Osteocyte (in vitro differentiated cells): Measurements from ENCODE around the gene PARN. TPM values are rescaled to one million over a fixed set of nuclear protein-coding genes. Genes with fewer than 3 reads are reported as not detected.

ENCODE experiments used
- DNase-seq: peaks from one replicate; pipeline ENCODE4 v3.0.0; 2021; ENCODE audit warnings: mixed read lengths; ENCODE audit not compliant: unreplicated experiment; ENCODE audit errors: extremely low spot score
- H3K27ac Mint-ChIP-seq: one replicate; pipeline ENCODE4 v1.8.0; 2021; ENCODE audit warnings: mild to moderate bottlenecking, mixed read lengths; ENCODE audit not compliant: unreplicated experiment
- H3K27me3 Mint-ChIP-seq: one replicate; pipeline ENCODE4 v1.8.0; 2021; ENCODE audit warnings: mixed read lengths; ENCODE audit not compliant: unreplicated experiment
- H3K36me3 Mint-ChIP-seq: one replicate; pipeline ENCODE4 v1.8.0; 2021; ENCODE audit warnings: mixed read lengths; ENCODE audit not compliant: unreplicated experiment
- H3K4me1 Mint-ChIP-seq: one replicate; pipeline ENCODE4 v1.8.0; 2021; ENCODE audit warnings: mixed read lengths; ENCODE audit not compliant: unreplicated experiment
- H3K4me3 Mint-ChIP-seq: one replicate; pipeline ENCODE4 v1.8.0; 2021; ENCODE audit warnings: mild to moderate bottlenecking, moderate library complexity, mixed read lengths; ENCODE audit not compliant: unreplicated experiment
- H3K9me3 Mint-ChIP-seq: one replicate; pipeline ENCODE4 v1.8.0; 2021; ENCODE audit warnings: mixed read lengths; ENCODE audit not compliant: unreplicated experiment
- long read RNA-seq: library from polyadenylated mRNA; unstranded; transcript quantifications from one replicate; pipeline ENCODE4 v2.0.0, GENCODE V29; 2021
- total RNA-seq: library from RNA; stranded (reverse); gene quantifications from 2 replicates; pipeline ENCODE4 v1.2.1, GENCODE V29; 2021
- TF ChIP-seq, protein P1 (sequence below): fragments of 200-600 bp; sonication (generic); IDR thresholded peaks from 2 replicates; pipeline ENCODE4 v1.5.0; 2021; ENCODE audit warnings: antibody characterized with exemption, mild to moderate bottlenecking, moderate library complexity

Gene PARN, protein sequence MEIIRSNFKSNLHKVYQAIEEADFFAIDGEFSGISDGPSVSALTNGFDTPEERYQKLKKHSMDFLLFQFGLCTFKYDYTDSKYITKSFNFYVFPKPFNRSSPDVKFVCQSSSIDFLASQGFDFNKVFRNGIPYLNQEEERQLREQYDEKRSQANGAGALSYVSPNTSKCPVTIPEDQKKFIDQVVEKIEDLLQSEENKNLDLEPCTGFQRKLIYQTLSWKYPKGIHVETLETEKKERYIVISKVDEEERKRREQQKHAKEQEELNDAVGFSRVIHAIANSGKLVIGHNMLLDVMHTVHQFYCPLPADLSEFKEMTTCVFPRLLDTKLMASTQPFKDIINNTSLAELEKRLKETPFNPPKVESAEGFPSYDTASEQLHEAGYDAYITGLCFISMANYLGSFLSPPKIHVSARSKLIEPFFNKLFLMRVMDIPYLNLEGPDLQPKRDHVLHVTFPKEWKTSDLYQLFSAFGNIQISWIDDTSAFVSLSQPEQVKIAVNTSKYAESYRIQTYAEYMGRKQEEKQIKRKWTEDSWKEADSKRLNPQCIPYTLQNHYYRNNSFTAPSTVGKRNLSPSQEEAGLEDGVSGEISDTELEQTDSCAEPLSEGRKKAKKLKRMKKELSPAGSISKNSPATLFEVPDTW
- 34.2 and 36.8 TPM in 2 replicates for total RNA-seq
- long read RNA-seq, transcript PARN-203 (24 exons, 3,078 nt): major isoform, 160 of 272 reads
- long read RNA-seq, transcript PARN-201 (24 exons, 2,100 nt): minor isoform, 15 of 272 reads
- long read RNA-seq, partial matches to known transcripts: 52 of 272 reads
- long read RNA-seq, other reads (novel, unspliced or antisense): 45 of 272 reads

DNA sequence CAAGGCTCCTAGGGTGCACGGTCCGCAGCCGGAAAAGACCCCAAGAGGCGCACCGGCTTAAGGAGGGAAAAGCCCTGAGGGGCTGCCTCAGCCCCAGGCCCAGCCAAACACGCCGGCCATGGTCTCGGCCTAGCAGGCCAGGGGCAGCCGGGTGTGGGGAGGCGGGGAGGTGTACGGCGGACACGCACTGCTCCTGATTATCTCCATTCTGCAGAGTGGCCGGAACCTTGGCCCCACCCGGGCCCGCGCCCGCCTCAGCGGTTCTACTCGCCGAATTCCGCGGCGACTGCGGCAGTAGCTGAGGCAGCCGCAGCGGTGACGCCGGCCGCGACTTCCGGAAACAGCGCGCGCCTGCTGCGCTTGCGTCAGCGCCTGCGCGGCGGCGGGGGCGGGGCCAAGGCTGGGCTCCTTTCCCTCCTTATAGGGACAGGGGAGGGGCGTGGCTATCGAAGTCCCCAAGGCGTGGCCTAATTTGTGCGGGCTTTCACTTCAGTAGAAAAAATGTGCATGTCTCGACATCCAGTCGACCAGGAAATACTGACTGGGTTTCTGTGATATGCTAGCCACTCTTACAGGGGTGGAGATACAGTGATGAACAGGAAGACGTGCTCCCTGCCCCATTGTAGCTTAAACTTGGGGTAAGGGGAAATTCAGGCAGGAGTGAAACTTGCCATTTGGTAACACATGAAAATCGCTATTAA lies at the start of gene PARN:
Gene PARN (minus strand): TSS at position 342 of the 701 bp plus-strand sequence. CDS start 135 bp downstream, at position 207.
- Mint-ChIP-seq H3K27ac (peak within 1 kb of the TSS; percentile 97), H3K36me3 (peaks cover 16% of the 10 kb centered on the region), H3K4me3 (peak within 1 kb of the TSS; percentile 83), H3K4me1 (peaks cover 33% of the 10 kb centered on the region), H3K9me3 (no peaks in the 10 kb centered on the region), H3K27me3 (no peaks in the 10 kb centered on the region)
- TF ChIP-seq, protein P1, sequence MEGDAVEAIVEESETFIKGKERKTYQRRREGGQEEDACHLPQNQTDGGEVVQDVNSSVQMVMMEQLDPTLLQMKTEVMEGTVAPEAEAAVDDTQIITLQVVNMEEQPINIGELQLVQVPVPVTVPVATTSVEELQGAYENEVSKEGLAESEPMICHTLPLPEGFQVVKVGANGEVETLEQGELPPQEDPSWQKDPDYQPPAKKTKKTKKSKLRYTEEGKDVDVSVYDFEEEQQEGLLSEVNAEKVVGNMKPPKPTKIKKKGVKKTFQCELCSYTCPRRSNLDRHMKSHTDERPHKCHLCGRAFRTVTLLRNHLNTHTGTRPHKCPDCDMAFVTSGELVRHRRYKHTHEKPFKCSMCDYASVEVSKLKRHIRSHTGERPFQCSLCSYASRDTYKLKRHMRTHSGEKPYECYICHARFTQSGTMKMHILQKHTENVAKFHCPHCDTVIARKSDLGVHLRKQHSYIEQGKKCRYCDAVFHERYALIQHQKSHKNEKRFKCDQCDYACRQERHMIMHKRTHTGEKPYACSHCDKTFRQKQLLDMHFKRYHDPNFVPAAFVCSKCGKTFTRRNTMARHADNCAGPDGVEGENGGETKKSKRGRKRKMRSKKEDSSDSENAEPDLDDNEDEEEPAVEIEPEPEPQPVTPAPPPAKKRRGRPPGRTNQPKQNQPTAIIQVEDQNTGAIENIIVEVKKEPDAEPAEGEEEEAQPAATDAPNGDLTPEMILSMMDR: no peak
- peak; percentile 99 for DNase-seq

DNA sequence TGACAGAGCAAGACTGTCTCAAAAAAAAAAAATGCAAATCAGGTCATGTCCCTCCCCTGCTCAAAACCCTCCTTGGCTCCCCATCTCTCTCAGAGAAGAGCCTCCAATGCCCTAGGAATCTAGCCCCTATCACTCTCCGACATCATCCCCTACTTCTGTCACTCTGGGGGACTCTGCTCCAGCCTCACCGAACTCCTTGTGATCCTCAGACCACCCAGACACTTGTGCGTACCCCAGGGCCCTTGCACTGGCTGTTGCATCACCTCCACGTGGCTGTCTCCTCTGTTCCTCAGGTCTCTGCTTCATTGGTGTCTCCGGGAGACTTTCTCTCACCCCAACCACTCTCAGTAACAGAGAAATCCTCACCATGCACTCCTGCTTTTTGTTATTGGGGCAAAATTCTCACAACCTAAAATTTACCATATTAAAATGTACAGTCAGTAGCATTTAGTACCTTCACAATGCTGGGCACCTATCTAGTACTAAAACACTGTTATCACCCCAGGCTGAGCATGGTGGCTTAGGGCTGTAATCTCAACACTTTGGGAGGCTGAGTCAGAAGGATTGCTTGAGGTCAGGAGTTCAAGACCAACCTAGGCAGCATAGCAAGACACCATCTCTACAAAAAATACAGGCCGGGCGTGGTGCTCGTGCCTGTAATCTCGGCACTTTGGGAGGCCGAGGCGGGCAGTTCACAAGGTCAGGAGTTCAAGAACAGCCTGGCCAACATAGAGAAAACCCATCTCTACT lies 48.9 kb upstream of the PARN start:
- H3K27me3 Mint-ChIP-seq: peaks cover 3% of the 10 kb centered on the region

DNA sequence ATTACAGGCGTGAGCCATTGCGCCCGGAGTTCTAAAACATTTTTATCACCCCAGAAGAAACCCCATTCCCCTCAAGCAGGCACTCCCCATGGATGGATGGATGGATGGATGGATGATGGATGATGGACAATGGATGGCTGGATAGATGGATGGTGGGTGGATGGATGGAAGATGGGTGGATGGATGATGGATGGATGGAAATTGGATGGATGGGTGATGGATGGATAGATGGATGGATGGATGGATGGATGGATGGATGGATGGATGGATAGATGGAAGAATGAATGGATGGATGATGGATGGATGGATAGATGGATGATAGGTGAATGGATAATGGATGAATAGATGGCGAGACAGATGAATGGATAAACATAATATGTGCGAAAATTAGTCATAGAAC lies 47.6 kb upstream of the PARN start:
- peaks cover 5% of the 10 kb centered on the region for H3K27me3 Mint-ChIP-seq
- H3K9me3 Mint-ChIP-seq: no peaks in the 10 kb centered on the region
- TF ChIP-seq, protein P1: no peak
- H3K36me3 Mint-ChIP-seq: no peaks in the 10 kb centered on the region
- H3K4me3 Mint-ChIP-seq: no peak overlapping the region
- no peak for DNase-seq
- H3K27ac Mint-ChIP-seq: no peak overlapping the region
- H3K4me1 Mint-ChIP-seq: no peaks in the 10 kb centered on the region

More for the DNA sequence above, 48.9 kb upstream of the PARN start:
- Mint-ChIP-seq H3K36me3 (no peaks in the 10 kb centered on the region), H3K27ac (no peak overlapping the region), H3K9me3 (no peaks in the 10 kb centered on the region), H3K4me1 (no peaks in the 10 kb centered on the region), H3K4me3 (no peak overlapping the region)
- TF ChIP-seq, protein P1: no peak
- no peak for DNase-seq

DNA sequence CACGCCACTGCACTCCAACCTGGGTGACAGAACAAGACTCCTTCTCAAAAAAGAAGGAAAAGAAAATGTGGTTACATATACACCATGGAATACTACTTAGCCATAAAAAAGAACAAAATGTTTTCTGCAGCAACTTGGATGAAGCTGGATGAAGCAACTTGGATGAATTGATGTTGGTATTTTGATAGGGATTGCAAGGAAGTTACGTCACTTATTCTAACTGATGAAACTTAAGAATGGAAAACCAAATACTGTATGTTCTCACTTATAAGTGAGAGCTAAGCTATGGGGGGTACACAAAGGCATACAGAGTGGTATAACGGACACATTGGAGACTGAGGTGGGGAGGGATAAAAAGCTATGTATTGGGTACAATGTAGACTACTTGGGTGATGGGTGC lies 46.6 kb upstream of the PARN start:
- H3K4me1 Mint-ChIP-seq: no peaks in the 10 kb centered on the region
- no peaks in the 10 kb centered on the region for H3K36me3 Mint-ChIP-seq
- H3K9me3 Mint-ChIP-seq: no peaks in the 10 kb centered on the region
- TF ChIP-seq, protein P1: no peak
- H3K27me3 Mint-ChIP-seq: peaks cover 8% of the 10 kb centered on the region
- no peak overlapping the region for H3K4me3 Mint-ChIP-seq
- H3K27ac Mint-ChIP-seq: no peak overlapping the region
- DNase-seq: no peak
